ENCODE data around the gene SLC38A3.
"Not testable (repeated sequence)": the region's sequence is repeated elsewhere in the genome, so short reads cannot be mapped to it uniquely, and the experiment has no call there.

Gene SLC38A3

GRCh38 chr3:50235716-50236483 lies 30.8 kb downstream of the SLC38A3 start, which contains the start of gene GNAI2:
Gene GNAI2 (plus strand): TSS chr3:50236204. CDS start chr3:50236336, 132 bp downstream.
- DNase-seq, result peak; percentile 98

GRCh38 chr3:50236484-50237132 lies 31.5 kb downstream of the SLC38A3 start:
- DNase-seq, result no peak

- DNase-seq, result peak; percentile 70
Observed at GRCh38 chr3:50237133-50237651, 32.1 kb downstream of the SLC38A3 start.

GRCh38 chr3:50237754-50238548 lies 32.9 kb downstream of the SLC38A3 start:
- peak; percentile 92 for DNase-seq

GRCh38 chr3:50238549-50239026 lies 33.5 kb downstream of the SLC38A3 start:
- no peak for DNase-seq

- DNase-seq, result no peak
Observed at GRCh38 chr3:50239649-50240048, 34.6 kb downstream of the SLC38A3 start.

GRCh38 chr3:50241163-50241562 lies 36.1 kb downstream of the SLC38A3 start:
- no peak for DNase-seq

GRCh38 chr3:50241713-50242380 lies 36.8 kb downstream of the SLC38A3 start:
- no peak for DNase-seq

- peak; percentile 61 for DNase-seq
Observed at GRCh38 chr3:50242381-50242770, 37.3 kb downstream of the SLC38A3 start.

GRCh38 chr3:50242851-50243542 lies 37.9 kb downstream of the SLC38A3 start:
- DNase-seq, result peak; percentile 65

- no peak for DNase-seq
Observed at GRCh38 chr3:50243543-50243895, 38.4 kb downstream of the SLC38A3 start.

- DNase-seq, result not testable (repeated sequence)
Observed at GRCh38 chr3:50244813-50245212, 39.7 kb downstream of the SLC38A3 start.

- no peak for DNase-seq
Observed at GRCh38 chr3:50245251-50245745, 40.2 kb downstream of the SLC38A3 start.

- DNase-seq, result peak; percentile 100
Observed at GRCh38 chr3:50245831-50246516, 40.9 kb downstream of the SLC38A3 start.

GRCh38 chr3:50246517-50246954 lies 41.5 kb downstream of the SLC38A3 start:
- DNase-seq, result no peak

- DNase-seq, result no peak
Observed at GRCh38 chr3:50248387-50248786, 43.3 kb downstream of the SLC38A3 start.

- no peak for DNase-seq
Observed at GRCh38 chr3:50249457-50249856, 44.4 kb downstream of the SLC38A3 start.

GRCh38 chr3:50250514-50250913 lies 45.4 kb downstream of the SLC38A3 start:
- DNase-seq, result no peak

GRCh38 chr3:50251220-50251619 lies 46.1 kb downstream of the SLC38A3 start:
- DNase-seq, result peak; percentile 66

GRCh38 chr3:50254577-50255250 lies 49.6 kb downstream of the SLC38A3 start:
- DNase-seq, result no peak

- no peak for DNase-seq
Observed at GRCh38 chr3:50255251-50255615, 50.2 kb downstream of the SLC38A3 start.
